GM12878 (cell line): ENCODE measurements around the gene PYHIN1. TPM values are rescaled to one million over a fixed set of nuclear protein-coding genes. Genes with fewer than 3 reads are reported as not detected.

Experiments
- ATAC-seq: fragments of 200-7000 bp; cut with Tn5 transposase; 3 replicates; pipeline ENCODE4 v1.9.1; 2020; ENCODE audit warnings: mild to moderate bottlenecking, moderate library complexity
- BruUV-seq: library from RNA; stranded (reverse); fragments of 400-500 nt; replicated peaks from 2 replicates; lab custom pipeline; 2021; lab: Mats Ljungman, UMichigan
- CTCF ChIA-PET: fragments of 300-600 bp; sonication (Branson Sonifier 250); formaldehyde crosslinking; extraction: SDS; loops from one replicate; lab custom pipeline; 2021; ENCODE audit warnings: inconsistent platforms; lab: Yijun Ruan, JAX
- POLR2A ChIA-PET: fragments of 350-600 bp; formaldehyde crosslinking; extraction: SDS; loops from one replicate; lab custom pipeline; 2021; ENCODE audit warnings: inconsistent platforms; lab: Charles Lee
- RAD21 ChIA-PET: fragments of 300-600 bp; sonication (Branson Sonifier 250); formaldehyde crosslinking; loops from one replicate; lab custom pipeline; 2023; ENCODE audit warnings: antibody characterized with exemption; ENCODE audit not compliant: unreplicated experiment; lab: Charles Lee
- SMC1A ChIA-PET: fragments of 300-600 bp; sonication (Branson Sonifier 250); formaldehyde crosslinking; loops from one replicate; lab custom pipeline; 2023; ENCODE audit not compliant: unreplicated experiment, uncharacterized antibody; lab: Charles Lee
- DNase-seq: peaks from one replicate; pipeline ENCODE4 v3.0.0-alpha.2; 2011; ENCODE audit warnings: low read depth, low spot score
- FAIRE-seq: peaks from 3 replicates; lab custom pipeline; 2011; peaks lifted over from hg19 to GRCh38; lab: Jason Lieb, UNC
- H2AFZ ChIP-seq: 2 replicates; pipeline ENCODE4 v1.6.0; 2011; ENCODE audit warnings: low read depth, low read length, control low read depth; ENCODE audit not compliant: control insufficient read depth
- H3K27ac ChIP-seq: 2 replicates; pipeline ENCODE4 v1.5.1; 2011; ENCODE audit warnings: control low read depth; ENCODE audit not compliant: control insufficient read depth, insufficient read depth
- H3K27me3 ChIP-seq, 2 experiments: replicated peaks in 1 of 2; 2 replicates each; pipeline versions ENCODE4 v1.6.0 to v1.6.1; 2011; ENCODE audit warnings: low read length in 1 of 2; ENCODE audit not compliant: control insufficient read depth in 2 of 2, insufficient read depth in 2 of 2
- H3K36me3 ChIP-seq, 2 experiments: 2 replicates each; pipeline ENCODE4 v1.5.1; 2011; ENCODE audit warnings: low read length in 1 of 2; ENCODE audit not compliant: control insufficient read depth in 2 of 2, insufficient read depth in 2 of 2
- H3K4me1 ChIP-seq: 2 replicates; pipeline ENCODE4 v1.6.1; 2011; ENCODE audit warnings: mild to moderate bottlenecking, low read length, moderate library complexity, mixed read lengths; ENCODE audit not compliant: control insufficient read depth, insufficient read depth
- H3K4me2 ChIP-seq: 2 replicates; pipeline ENCODE4 v1.6.0; 2011; ENCODE audit warnings: control low read depth; ENCODE audit not compliant: control insufficient read depth, insufficient read depth
- H3K4me3 ChIP-seq: fragments of 200-600 bp; sonication (generic); 2 replicates; pipeline ENCODE4 v1.5.1; 2016
- H3K79me2 ChIP-seq: 2 replicates; pipeline ENCODE4 v1.6.0; 2011; ENCODE audit warnings: low read length; ENCODE audit not compliant: control insufficient read depth, insufficient read depth
- H3K9ac ChIP-seq: 2 replicates; pipeline ENCODE4 v1.8.0; 2011; ENCODE audit warnings: low read length, control low read depth, mixed read lengths; ENCODE audit not compliant: control insufficient read depth, insufficient read depth
- H3K9me3 ChIP-seq: replicated peaks from 3 replicates; pipeline ENCODE4 v1.5.1; 2011; ENCODE audit warnings: mild to moderate bottlenecking, low read length; ENCODE audit not compliant: control insufficient read depth, insufficient read depth
- H4K20me1 ChIP-seq: 2 replicates; pipeline ENCODE4 v1.6.0; 2011; ENCODE audit not compliant: control insufficient read depth, insufficient read depth
- CHD4 ChIP-seq: fragments of 200-600 bp; sonication (generic); IDR thresholded peaks from 2 replicates; pipeline ENCODE4 v1.6.1; 2016; ENCODE audit warnings: mild to moderate bottlenecking
- CREB1 ChIP-seq: IDR thresholded peaks from 2 replicates; pipeline ENCODE4 v1.6.1; 2012; ENCODE audit warnings: low read depth, mild to moderate bottlenecking, inconsistent platforms
- EP300 ChIP-seq, 2 experiments: fragments of 150-350 bp in 1 of 2; IDR thresholded peaks; 2 replicates each; pipeline ENCODE4 v1.6.1; 2011 to 2012; ENCODE audit warnings: low read depth in 2 of 2, low read length in 2 of 2, borderline replicate concordance in 1 of 2, improper control_type of control experiment in 1 of 2, inconsistent platforms in 1 of 2; ENCODE audit not compliant: control insufficient read depth in 1 of 2
- ESRRA ChIP-seq: IDR thresholded peaks from 2 replicates; pipeline ENCODE4 v1.6.1; 2012; ENCODE audit warnings: mild to moderate bottlenecking, low read length, improper control_type of control experiment
- HDGF ChIP-seq: fragments of 450-650 bp; IDR thresholded peaks from 2 replicates; pipeline ENCODE4 v1.6.1; 2016; ENCODE audit warnings: antibody characterized with exemption
- JUND ChIP-seq: IDR thresholded peaks from 2 replicates; pipeline ENCODE4 v1.6.1; 2012; ENCODE audit warnings: low read depth, mild to moderate bottlenecking, low read length, improper control_type of control experiment, moderate library complexity
- KDM1A ChIP-seq: fragments of 200-600 bp; sonication (generic); IDR thresholded peaks from 2 replicates; pipeline ENCODE4 v1.6.1; 2016; ENCODE audit warnings: borderline replicate concordance
- MTA2 ChIP-seq: fragments of 450-650 bp; IDR thresholded peaks from 2 replicates; pipeline ENCODE4 v1.6.1; 2016; ENCODE audit warnings: low read depth, mild to moderate bottlenecking, moderate library complexity
- NFYB ChIP-seq: IDR thresholded peaks from 2 replicates; pipeline ENCODE4 v1.6.1; 2011; ENCODE audit warnings: low read depth, mild to moderate bottlenecking, low read length, improper control_type of control experiment, moderate library complexity; ENCODE audit not compliant: insufficient read depth
- NR2C1 ChIP-seq: fragments of 450-650 bp; IDR thresholded peaks from 2 replicates; pipeline ENCODE4 v1.6.1; 2017; ENCODE audit warnings: antibody characterized with exemption, mild to moderate bottlenecking, moderate library complexity
- RCOR1 ChIP-seq: conservative IDR thresholded peaks from 2 replicates; pipeline ENCODE4 v1.6.1; 2012; ENCODE audit warnings: low read depth, low read length, improper control_type of control experiment
- SKIL ChIP-seq: fragments of 450-650 bp; IDR thresholded peaks from 2 replicates; pipeline ENCODE4 v1.6.1; 2017; ENCODE audit warnings: mild to moderate bottlenecking, low read depth, inconsistent platforms; ENCODE audit not compliant: poor library complexity, severe bottlenecking
- SMAD1 ChIP-seq: fragments of 450-650 bp; IDR thresholded peaks from 2 replicates; pipeline ENCODE4 v1.6.1; 2018; ENCODE audit warnings: mild to moderate bottlenecking, low read depth; ENCODE audit not compliant: partially characterized antibody
- SREBF2 ChIP-seq: IDR thresholded peaks from 2 replicates; pipeline ENCODE4 v1.6.1; 2012; ENCODE audit warnings: mild to moderate bottlenecking, low read length
- ZNF384 ChIP-seq: IDR thresholded peaks from 2 replicates; pipeline ENCODE4 v1.6.1; 2012; ENCODE audit warnings: low read depth, mild to moderate bottlenecking, low read length, improper control_type of control experiment, borderline replicate concordance
- ZZZ3 ChIP-seq: IDR thresholded peaks from 2 replicates; pipeline ENCODE4 v1.6.1; 2011; ENCODE audit warnings: low read depth; ENCODE audit not compliant: control insufficient read depth, insufficient read length
- WGBS: methylation state at CpG from one replicate; pipeline ENCODE4 v1.1.6; 2016; ENCODE audit warnings: low lambda C conversion rate; ENCODE audit not compliant: insufficient replicate concordance, insufficient coverage; ENCODE audit errors: missing lambda C conversion rate; 5-methylcytosine and 5-hydroxymethylcytosine counted together
- in situ Hi-C: fragments of 300-500 bp; cut with MboI; formaldehyde crosslinking; loops from 9 replicates; pipeline ENCODE4 v1.14.3; 2018; ENCODE audit warnings: mixed read lengths
- intact Hi-C: fragments of 100-400 bp; cut with micrococcal nuclease; formaldehyde crosslinking; loops from one replicate; pipeline ENCODE4 v1.14.2; 2022; ENCODE audit not compliant: unreplicated experiment
- polyA plus RNA-seq, 11 experiments: library from polyadenylated mRNA; depleted of rRNA in 4 of 11; unstranded in 6 of 11; stranded (reverse) in 5 of 11; fragments of >200 nt; fragmentation: Nextera tagmentation in 4 of 11; fragmentation: Illumina TruSeq in 1 of 11; extraction: Ambion mirVana in 4 of 11; extraction: Trizol in 1 of 11; gene quantifications; 1 replicate in 1 of 11; 2 replicates in 10 of 11; pipeline versions ENCODE4 v1.2.1 to v1.2.3, GENCODE V29; 2011 to 2016; ENCODE audit warnings: inconsistent platforms in 2 of 11, missing spikeins in 2 of 11, low read depth in 1 of 11
- total RNA-seq, 4 experiments: library from RNA; depleted of rRNA in 3 of 4; stranded (reverse); fragments of >200 nt in 3 of 4; fragmentation: Illumina TruSeq in 1 of 4; extraction: Trizol in 1 of 4; gene quantifications; 2 replicates each; pipeline versions ENCODE4 v1.2.1 to v1.2.3, GENCODE V29; 2013 to 2021

Gene PYHIN1
- total and polyA plus RNA-seq, 10 of the 15 experiments (the other 5 are each of a cell fraction or from before 2014, with no cell fraction given), result 0.19 to 7.2 (median 0.38) TPM

- H3K79me2 ChIP-seq, result no peaks in the 10 kb centered on the region
- H2AFZ ChIP-seq, result no peak overlapping the region
- ChIA-PET SMC1A (interaction anchor here (0.7 to 1.5 kb wide), 5 partner anchors 67 to 148 kb away, joined by 3 read pairs; no protein-coding TSS in a partner anchor), CTCF (interaction anchor here (1.5 kb wide), 1 partner anchor 68 kb away, joined by 3 read pairs; no protein-coding TSS in a partner anchor), RAD21 (no interaction called here), POLR2A (no interaction called here)
- H3K4me3 ChIP-seq, result no peak overlapping the region
- H3K36me3 ChIP-seq, result no peaks in the 10 kb centered on the region
- H3K4me1 ChIP-seq, result no peaks in the 10 kb centered on the region
- no TSS peak for BruUV-seq
- H3K9me3 ChIP-seq, result no peaks in the 10 kb centered on the region; the same call in 2 of the 3 replicates
- FAIRE-seq, result no peak
- no peak for DNase-seq
- H3K4me2 ChIP-seq, result no peak overlapping the region
- intact Hi-C loops, result loop anchor here (10.0 kb wide), 1 partner anchor 144 kb away; the partner anchor contains the start of gene AIM2
- no peaks in the 10 kb centered on the region for H3K27me3 ChIP-seq
- WGBS, result 45% methylated on average over 5 of the region's 5 CpGs
- H3K9ac ChIP-seq, result no peak overlapping the region
- TF ChIP-seq ZNF384 (peak; percentile 37; the same call in 1 of the 2 replicates), ZZZ3 (no peak)
- ATAC-seq, result peak; percentile 61
- no peaks in the 10 kb centered on the region for H4K20me1 ChIP-seq
- H3K27ac ChIP-seq, result no peak overlapping the region
- in situ Hi-C loops, result loop anchor here (5.0 kb wide), 1 partner anchor 52 kb away; no protein-coding TSS in a partner anchor
These were observed 848 bp upstream of the PYHIN1 start for GRCh38 chr1:158930504-158930903.

- ChIA-PET SMC1A (no interaction called here), POLR2A (no interaction called here), CTCF (interaction anchor here (0.6 kb wide), 1 partner anchor 47 kb away, joined by 3 read pairs; no protein-coding TSS in a partner anchor), RAD21 (no interaction called here)
- Histone ChIP-seq H3K36me3 (no peaks in the 10 kb centered on the region), H3K79me2 (no peaks in the 10 kb centered on the region), H2AFZ (no peak overlapping the region), H3K27ac (no peak overlapping the region), H4K20me1 (no peaks in the 10 kb centered on the region), H3K9ac (no peak overlapping the region), H3K4me2 (no peak overlapping the region), H3K4me1 (no peaks in the 10 kb centered on the region), H3K4me3 (no peak overlapping the region), H3K27me3 (no peaks in the 10 kb centered on the region), H3K9me3 (no peaks in the 10 kb centered on the region; the same call in 2 of the 3 replicates)
- WGBS, result 51% methylated on average over 6 of the region's 6 CpGs
- intact Hi-C loops (loop anchor here (10.0 kb wide), 1 partner anchor 143 kb away; the partner anchor contains the start of gene AIM2), in situ Hi-C loops (loop anchor here (5.0 kb wide), 1 partner anchor 50 kb away; no protein-coding TSS in a partner anchor)
- FAIRE-seq (peak; percentile 13), DNase-seq (no peak), ATAC-seq (no peak)
- no TSS peak for BruUV-seq
- no peak for TF ChIP-seq NFYB
- TF ChIP-seq ESRRA, result no peak
- TF ChIP-seq RCOR1, result no peak
- no peak for TF ChIP-seq HDGF
- TF ChIP-seq SREBF2, result no peak
- TF ChIP-seq CHD4, result no peak
- no peak for TF ChIP-seq KDM1A
- no peak for TF ChIP-seq SMAD1
- no peak for TF ChIP-seq CREB1
- TF ChIP-seq NR2C1, result no peak
- no peak for TF ChIP-seq EP300 (IDR thresholded peaks at IDR 0.05; ENCODE audit: borderline replicate concordance in 1 of 2, control insufficient read depth in 1 of 2, low read depth in 2 of 2, low read length in 2 of 2)
- TF ChIP-seq SKIL, result no peak
- TF ChIP-seq JUND, result no peak
- TF ChIP-seq MTA2, result no peak
These were observed 819 bp downstream of the PYHIN1 start for GRCh38 chr1:158932171-158932570.
